ENCODE data around the gene STX4. TPM values are rescaled to one million over a fixed set of nuclear protein-coding genes. Genes with fewer than 3 reads are reported as not detected.

Gene STX4
- total and polyA plus RNA-seq, 9 of the 15 experiments (the other 6 are each of a cell fraction or from before 2014, with no cell fraction given): 3.2 to 48.0 (median 21.5) TPM

DNA sequence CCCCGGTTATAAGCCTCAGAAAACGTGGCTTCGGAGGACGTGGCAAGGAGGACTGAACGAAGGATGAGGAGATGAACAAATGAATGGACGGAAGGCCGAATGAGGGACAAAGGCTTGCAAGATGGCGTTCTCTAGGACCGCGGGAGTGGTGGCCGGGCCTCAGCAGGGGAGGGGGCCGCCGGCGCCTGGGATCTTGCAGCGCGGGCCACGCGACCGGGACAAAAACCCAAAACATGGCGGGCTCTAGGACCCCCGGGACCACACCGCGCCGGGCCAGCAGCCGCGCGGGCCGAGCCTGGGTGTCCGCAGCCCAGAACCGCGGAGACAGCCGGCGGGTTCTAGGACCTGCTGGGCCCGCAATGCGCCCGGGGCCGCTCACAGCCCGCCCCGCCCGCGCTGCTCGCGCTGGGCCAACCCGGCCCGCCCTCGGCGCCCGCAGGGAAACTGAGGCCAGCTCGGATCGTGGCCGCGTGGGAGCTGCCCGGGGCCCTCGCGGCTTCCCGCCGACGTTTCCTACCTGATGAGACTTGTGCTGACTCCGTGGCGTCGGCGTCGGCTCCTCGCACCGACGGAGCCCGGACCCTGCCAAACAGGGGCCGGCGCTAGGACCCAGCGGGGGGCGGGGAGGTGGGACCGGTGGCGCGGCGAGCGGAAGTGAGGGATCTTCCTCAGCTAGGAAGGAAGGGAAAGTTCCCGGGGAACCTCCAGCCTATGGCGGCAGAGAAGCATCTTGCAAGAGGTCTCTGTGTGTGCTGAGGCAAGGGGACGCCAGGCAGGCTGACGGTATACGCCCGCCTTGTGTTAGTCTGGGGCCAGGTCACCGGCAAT is 40.0 kb downstream of the STX4 start (continued):
- TF ChIP-seq, protein P1, sequence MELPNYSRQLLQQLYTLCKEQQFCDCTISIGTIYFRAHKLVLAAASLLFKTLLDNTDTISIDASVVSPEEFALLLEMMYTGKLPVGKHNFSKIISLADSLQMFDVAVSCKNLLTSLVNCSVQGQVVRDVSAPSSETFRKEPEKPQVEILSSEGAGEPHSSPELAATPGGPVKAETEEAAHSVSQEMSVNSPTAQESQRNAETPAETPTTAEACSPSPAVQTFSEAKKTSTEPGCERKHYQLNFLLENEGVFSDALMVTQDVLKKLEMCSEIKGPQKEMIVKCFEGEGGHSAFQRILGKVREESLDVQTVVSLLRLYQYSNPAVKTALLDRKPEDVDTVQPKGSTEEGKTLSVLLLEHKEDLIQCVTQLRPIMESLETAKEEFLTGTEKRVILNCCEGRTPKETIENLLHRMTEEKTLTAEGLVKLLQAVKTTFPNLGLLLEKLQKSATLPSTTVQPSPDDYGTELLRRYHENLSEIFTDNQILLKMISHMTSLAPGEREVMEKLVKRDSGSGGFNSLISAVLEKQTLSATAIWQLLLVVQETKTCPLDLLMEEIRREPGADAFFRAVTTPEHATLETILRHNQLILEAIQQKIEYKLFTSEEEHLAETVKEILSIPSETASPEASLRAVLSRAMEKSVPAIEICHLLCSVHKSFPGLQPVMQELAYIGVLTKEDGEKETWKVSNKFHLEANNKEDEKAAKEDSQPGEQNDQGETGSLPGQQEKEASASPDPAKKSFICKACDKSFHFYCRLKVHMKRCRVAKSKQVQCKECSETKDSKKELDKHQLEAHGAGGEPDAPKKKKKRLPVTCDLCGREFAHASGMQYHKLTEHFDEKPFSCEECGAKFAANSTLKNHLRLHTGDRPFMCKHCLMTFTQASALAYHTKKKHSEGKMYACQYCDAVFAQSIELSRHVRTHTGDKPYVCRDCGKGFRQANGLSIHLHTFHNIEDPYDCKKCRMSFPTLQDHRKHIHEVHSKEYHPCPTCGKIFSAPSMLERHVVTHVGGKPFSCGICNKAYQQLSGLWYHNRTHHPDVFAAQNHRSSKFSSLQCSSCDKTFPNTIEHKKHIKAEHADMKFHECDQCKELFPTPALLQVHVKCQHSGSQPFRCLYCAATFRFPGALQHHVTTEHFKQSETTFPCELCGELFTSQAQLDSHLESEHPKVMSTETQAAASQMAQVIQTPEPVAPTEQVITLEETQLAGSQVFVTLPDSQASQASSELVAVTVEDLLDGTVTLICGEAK (IDR thresholded peaks at IDR 0.05): no peak
- TF ChIP-seq, protein P1 (CRISPR knock-in tag; IDR thresholded peaks at IDR 0.05): no peak
- TF ChIP-seq ZNF232 (CRISPR knock-in tag; IDR thresholded peaks at IDR 0.05) (peak; percentile 50; the same call in 1 of the 2 replicates), ETV6 (IDR thresholded peaks at IDR 0.05; ENCODE audit: borderline replicate concordance in 1 of 2, low read depth in 2 of 2, low read length in 1 of 2) (no peak), ETV6 (CRISPR knock-in tag; IDR thresholded peaks at IDR 0.05; ENCODE audit: borderline replicate concordance) (no peak), EP400 (IDR thresholded peaks at IDR 0.05) (peak; percentile 75; the same call in 1 of the 2 replicates), ZNF224 (CRISPR knock-in tag; IDR thresholded peaks at IDR 0.05) (0 out of 2 replicates have a peak, but pooled peaks have one; percentile 60), BHLHE40 (IDR thresholded peaks at IDR 0.05; ENCODE audit: low read length) (peak; percentile 11; the same call in 1 of the 2 replicates), SAFB (IDR thresholded peaks at IDR 0.05; ENCODE audit: borderline replicate concordance, low read depth, low read length) (0 out of 2 replicates have a peak, but pooled peaks have one; percentile 12), ZBTB1 (CRISPR knock-in tag; IDR thresholded peaks at IDR 0.05; ENCODE audit: borderline replicate concordance, low read depth) (0 out of 2 replicates have a peak, but pooled peaks have one; percentile 11), RBM22 (IDR thresholded peaks at IDR 0.05; ENCODE audit: low read depth, low read length, poor library complexity, severe bottlenecking) (peak; percentile 67), MAZ (CRISPR knock-in tag; conservative IDR thresholded peaks at IDR 0.05 in 1 of 2, IDR thresholded peaks at IDR 0.05 in 1 of 2) (peak; percentile 98 to 100)
- TF ChIP-seq, protein P2, sequence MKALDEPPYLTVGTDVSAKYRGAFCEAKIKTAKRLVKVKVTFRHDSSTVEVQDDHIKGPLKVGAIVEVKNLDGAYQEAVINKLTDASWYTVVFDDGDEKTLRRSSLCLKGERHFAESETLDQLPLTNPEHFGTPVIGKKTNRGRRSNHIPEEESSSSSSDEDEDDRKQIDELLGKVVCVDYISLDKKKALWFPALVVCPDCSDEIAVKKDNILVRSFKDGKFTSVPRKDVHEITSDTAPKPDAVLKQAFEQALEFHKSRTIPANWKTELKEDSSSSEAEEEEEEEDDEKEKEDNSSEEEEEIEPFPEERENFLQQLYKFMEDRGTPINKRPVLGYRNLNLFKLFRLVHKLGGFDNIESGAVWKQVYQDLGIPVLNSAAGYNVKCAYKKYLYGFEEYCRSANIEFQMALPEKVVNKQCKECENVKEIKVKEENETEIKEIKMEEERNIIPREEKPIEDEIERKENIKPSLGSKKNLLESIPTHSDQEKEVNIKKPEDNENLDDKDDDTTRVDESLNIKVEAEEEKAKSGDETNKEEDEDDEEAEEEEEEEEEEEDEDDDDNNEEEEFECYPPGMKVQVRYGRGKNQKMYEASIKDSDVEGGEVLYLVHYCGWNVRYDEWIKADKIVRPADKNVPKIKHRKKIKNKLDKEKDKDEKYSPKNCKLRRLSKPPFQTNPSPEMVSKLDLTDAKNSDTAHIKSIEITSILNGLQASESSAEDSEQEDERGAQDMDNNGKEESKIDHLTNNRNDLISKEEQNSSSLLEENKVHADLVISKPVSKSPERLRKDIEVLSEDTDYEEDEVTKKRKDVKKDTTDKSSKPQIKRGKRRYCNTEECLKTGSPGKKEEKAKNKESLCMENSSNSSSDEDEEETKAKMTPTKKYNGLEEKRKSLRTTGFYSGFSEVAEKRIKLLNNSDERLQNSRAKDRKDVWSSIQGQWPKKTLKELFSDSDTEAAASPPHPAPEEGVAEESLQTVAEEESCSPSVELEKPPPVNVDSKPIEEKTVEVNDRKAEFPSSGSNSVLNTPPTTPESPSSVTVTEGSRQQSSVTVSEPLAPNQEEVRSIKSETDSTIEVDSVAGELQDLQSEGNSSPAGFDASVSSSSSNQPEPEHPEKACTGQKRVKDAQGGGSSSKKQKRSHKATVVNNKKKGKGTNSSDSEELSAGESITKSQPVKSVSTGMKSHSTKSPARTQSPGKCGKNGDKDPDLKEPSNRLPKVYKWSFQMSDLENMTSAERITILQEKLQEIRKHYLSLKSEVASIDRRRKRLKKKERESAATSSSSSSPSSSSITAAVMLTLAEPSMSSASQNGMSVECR (CRISPR knock-in tag; IDR thresholded peaks at IDR 0.05): peak; percentile 38; the same call in 1 of the 2 replicates

All from K562 (cell line).